ENCODE measurements around the gene HGD.

The HGD gene

DNA sequence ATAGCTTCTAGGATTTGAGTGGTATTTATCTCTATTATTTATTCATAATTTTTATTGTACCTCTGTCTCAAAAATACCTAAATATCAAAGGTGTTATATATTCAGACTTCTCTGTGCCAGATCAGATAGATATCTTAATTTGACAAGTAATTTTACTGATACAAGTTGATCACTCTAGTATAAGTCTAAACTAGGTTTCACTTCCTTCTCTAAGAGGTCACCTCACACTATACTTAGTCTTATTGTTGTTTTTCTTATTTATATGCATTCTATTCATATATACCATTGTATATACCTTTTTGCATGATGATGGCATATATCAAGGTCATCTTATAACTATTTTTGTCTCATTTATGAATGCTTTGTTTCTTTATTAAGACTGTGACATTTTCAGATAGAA, 26.4 kb upstream of the HGD start:
- TF ChIP-seq, protein P1, sequence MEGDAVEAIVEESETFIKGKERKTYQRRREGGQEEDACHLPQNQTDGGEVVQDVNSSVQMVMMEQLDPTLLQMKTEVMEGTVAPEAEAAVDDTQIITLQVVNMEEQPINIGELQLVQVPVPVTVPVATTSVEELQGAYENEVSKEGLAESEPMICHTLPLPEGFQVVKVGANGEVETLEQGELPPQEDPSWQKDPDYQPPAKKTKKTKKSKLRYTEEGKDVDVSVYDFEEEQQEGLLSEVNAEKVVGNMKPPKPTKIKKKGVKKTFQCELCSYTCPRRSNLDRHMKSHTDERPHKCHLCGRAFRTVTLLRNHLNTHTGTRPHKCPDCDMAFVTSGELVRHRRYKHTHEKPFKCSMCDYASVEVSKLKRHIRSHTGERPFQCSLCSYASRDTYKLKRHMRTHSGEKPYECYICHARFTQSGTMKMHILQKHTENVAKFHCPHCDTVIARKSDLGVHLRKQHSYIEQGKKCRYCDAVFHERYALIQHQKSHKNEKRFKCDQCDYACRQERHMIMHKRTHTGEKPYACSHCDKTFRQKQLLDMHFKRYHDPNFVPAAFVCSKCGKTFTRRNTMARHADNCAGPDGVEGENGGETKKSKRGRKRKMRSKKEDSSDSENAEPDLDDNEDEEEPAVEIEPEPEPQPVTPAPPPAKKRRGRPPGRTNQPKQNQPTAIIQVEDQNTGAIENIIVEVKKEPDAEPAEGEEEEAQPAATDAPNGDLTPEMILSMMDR (IDR thresholded peaks at IDR 0.05; ENCODE audit: low read depth, low read length): no peak
- no peak overlapping the region for H3K4me3 ChIP-seq (ENCODE audit: low read depth, low read length)
- in situ Hi-C loops (cut with HindIII; ENCODE audit: low sequenced_read_pairs): no loop called here
- DNase-seq (ENCODE audit: low read depth, low spot score): no peak

DNA sequence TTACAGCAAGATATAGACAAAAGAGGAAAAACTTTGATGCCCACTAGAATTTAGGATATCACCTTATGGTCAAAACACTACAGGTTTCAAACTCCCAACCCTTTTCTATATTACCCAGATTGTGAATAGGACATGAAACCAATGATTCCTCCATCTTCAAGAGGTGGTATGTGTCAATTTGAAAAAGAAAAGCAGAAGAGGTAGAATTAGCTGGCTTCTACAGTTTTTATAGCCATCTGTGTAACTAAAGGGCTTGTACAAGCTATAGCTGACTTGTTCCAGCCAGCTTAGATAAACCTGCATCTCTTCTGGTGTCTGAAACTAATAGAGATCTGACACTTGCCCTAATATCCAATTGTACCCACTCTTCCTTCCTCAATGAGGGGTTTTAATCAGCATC, 24.9 kb upstream of the HGD start:
- no peak overlapping the region for H3K4me3 ChIP-seq (ENCODE audit: low read depth, low read length)
- in situ Hi-C loops (cut with HindIII; ENCODE audit: low sequenced_read_pairs): no loop called here
- DNase-seq (ENCODE audit: low read depth, low spot score): no peak
- TF ChIP-seq, protein P1 (IDR thresholded peaks at IDR 0.05; ENCODE audit: low read depth, low read length): no peak

DNA sequence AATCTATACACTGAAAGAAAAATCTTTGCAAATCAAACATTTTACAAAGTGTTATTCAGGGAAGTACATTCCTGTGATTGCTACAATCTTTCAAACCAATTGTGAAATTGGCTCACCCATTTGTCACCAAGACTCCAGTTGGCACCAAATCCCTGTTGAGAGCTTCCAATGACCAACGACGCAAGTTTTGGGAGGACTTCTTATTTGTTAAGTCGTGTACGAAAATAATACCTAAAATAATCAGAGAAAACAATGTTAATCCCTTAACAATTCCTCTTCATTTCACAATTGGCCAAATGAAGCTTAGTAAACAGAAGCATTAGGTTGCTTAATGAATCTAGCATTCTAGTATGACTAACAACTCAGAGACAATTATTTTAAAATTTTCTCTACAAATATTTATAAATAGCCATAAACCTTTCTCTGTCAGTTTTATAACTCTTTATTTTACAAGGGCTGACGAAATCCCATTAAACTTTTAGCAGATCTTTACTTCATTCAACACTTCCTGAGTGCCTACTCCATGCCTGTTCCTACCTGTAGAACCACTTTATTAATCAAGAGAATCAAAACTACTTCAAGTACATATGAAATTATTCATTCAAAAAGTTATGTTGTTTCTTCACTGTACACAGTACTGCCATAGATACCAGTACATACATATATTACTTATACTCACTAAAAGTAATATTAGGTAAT, 24.0 kb upstream of the HGD start:
- no peak overlapping the region for H3K4me3 ChIP-seq (ENCODE audit: low read depth, low read length)
- in situ Hi-C loops (cut with HindIII; ENCODE audit: low sequenced_read_pairs): no loop called here
- DNase-seq (ENCODE audit: low read depth, low spot score): no peak
- TF ChIP-seq, protein P1 (IDR thresholded peaks at IDR 0.05; ENCODE audit: low read depth, low read length): no peak

DNA sequence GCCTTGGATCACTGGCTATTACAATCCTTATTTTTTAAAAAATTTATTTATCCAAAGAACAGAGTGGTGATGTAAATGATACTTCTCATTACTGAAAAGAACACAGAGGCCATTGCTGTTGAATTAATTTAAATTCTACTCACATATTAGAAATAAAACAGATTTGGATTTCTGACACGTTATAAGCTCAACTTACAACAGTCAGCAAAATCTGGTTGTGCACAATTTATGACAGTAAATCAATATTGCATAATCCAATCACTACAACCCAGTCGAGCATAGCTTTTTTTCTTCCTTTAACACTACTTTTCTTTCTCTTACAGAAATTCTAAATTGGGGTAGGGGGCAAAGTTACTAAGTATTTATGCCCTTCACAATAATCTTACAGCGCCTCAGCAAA, 17.3 kb upstream of the HGD start:
- no peak for DNase-seq (ENCODE audit: low read depth, low spot score)
- in situ Hi-C loops (cut with HindIII; ENCODE audit: low sequenced_read_pairs): no loop called here
- TF ChIP-seq, protein P1 (IDR thresholded peaks at IDR 0.05; ENCODE audit: low read depth, low read length): no peak

DNA sequence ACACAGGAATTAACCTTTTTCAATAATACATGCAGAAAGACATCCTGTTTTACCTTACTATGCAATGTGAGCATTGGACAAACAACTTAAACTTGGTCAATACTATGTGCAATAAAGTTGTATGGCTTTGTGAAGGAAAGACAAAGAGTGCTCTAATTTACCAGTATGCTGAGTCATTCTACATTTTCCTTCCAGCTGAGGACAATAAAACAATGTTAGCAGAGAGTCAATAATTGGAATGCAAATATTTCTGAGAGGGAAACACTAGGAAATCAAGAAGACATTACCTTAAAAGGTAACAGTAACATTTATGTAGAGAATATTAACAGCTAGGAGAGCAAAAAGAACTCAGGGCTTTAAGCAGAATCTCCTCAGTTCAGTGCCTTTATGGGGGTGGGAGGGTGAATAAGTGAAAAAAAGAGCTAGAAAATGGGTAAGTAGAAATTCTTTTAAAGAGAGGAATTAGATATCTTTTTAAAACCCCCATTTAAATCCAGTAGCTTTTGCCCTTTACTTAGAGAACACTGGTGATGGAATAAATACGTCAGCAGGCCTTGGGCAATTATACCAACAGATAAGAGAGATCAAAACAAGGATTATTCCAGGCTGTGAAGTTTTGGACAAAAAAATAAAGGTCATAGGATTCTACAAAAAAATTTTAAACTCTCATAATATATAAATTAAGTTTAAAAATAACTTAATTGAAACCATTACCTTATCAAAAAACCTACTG, 11.6 kb upstream of the HGD start:
- in situ Hi-C loops (cut with HindIII; ENCODE audit: low sequenced_read_pairs): no loop called here
- DNase-seq (ENCODE audit: low read depth, low spot score): peak; percentile 55
- H3K4me3 ChIP-seq (ENCODE audit: low read depth, low read length): no peak overlapping the region
- TF ChIP-seq, protein P1 (IDR thresholded peaks at IDR 0.05; ENCODE audit: low read depth, low read length): no peak

More for the DNA sequence above, 17.3 kb upstream of the HGD start:
- no peak overlapping the region for H3K4me3 ChIP-seq (ENCODE audit: low read depth, low read length)

DNA sequence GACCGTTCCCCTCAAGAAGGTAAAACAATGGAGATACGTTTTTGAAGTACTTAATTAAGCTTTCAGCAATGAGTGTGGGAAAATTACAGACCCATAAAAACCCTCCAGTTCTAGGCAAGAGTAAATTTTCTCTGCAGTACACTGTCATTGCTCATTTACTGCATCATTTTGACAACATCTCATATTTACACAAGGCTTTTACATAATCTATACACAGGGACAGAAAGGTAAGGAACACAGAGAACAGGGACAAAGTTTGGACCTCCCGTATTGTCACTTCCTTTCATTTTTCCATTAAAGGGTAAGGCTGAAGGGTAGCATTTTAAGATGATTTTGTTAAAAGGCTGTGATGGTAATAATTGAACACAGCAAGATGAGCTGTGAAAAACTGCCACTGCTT, 7.4 kb upstream of the HGD start:
- H3K4me3 ChIP-seq (ENCODE audit: low read depth, low read length): no peak overlapping the region
- in situ Hi-C loops (cut with HindIII; ENCODE audit: low sequenced_read_pairs): no loop called here
- DNase-seq (ENCODE audit: low read depth, low spot score): no peak
- TF ChIP-seq, protein P1 (IDR thresholded peaks at IDR 0.05; ENCODE audit: low read depth, low read length): no peak

All from astrocyte of the spinal cord (primary cell).